Stimulated activated naive CD8-positive, alpha-beta T cell treated with anti-CD3 and anti-CD28 coated beads, Interleukin-15, Interleukin-2, amounts not matched to agents 100 U/mL and 50 U/mL, for 24 hours (primary cell): ENCODE measurements around the gene RGS11.
"Not testable (repeated sequence)": the region's sequence is repeated elsewhere in the genome, so short reads cannot be mapped to it uniquely, and the experiment has no call there.

Experiments
- ATAC-seq: fragments of 150-1000 bp; cut with Tn5 transposase; one replicate; pipeline ENCODE4 v1.10.0; 2021
- DNase-seq: peaks from one replicate; pipeline ENCODE4 v3.0.0; 2021

The RGS11 gene

DNA sequence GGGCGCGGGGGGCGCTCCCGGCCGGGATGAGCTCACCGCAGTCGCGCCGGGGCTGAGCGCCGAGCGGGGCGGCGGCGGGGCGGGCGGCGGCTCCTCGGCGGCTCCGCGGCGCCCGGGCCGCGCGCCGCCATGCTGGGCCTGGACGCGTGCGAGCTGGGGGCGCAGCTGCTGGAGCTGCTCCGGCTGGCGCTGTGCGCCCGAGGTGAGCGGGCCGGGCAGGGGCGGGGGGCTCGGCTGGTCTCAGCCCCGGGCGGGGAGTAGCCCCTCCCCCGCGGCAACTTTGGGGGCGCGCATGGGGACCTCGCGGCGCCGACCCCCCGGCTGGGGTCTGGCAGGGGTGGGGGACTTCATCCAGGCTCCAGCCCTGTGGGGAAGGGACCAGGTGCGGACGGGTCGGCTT is 4.8 kb upstream of the RGS11 start, which contains the start of gene ARHGDIG:
Gene ARHGDIG, plus strand, starts transcription at position 40 of the 400 bp plus-strand sequence. Its CDS starts 90 bp downstream, at position 130.
- ATAC-seq (no peak), DNase-seq (no peak)

DNA sequence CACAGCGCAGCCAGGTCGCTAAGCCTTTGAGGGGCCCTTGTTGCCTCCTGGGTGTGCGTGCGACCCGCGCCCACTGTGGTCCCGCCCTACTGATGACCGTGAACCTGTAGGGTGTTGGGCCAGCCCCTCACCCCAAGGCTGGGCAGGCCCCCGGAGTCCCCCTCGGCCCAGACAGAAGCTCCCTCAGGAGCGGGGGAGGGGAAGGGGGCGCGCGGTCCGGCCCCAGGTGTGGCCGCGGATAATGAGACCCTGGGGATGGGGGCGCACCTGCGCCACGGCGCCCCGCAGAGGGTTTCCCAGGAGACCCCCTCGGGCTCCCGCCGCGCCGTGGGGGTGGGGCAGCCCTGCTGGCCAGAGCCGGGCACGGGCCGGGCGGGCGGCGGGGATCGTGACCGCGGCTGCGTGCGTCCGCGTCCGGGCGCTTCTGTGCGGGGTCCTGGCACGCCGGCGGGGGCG is 4.3 kb upstream of the RGS11 start:
- DNase-seq: no peak
- no peak for ATAC-seq

DNA sequence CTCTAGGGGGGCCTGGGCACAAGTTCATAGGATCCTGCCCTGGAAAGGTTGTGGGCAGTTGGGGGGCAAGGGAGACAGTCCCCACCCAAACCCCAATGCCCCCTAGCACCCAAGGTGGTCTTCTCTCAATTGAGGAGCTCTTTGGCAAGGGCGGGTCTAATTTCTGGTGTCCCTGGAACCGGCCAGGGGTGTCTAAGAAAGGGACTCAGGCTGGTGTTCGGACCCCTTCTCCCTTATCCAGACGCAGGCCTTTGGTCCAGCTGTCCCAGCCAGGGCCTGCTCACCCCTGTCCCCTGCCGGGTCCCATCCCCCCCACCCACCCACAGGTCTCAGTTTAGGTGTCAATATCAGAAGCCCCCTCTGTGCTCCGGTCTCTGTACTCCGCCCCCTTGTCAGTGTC is 3.8 kb upstream of the RGS11 start:
- ATAC-seq (no peak), DNase-seq (no peak)

DNA sequence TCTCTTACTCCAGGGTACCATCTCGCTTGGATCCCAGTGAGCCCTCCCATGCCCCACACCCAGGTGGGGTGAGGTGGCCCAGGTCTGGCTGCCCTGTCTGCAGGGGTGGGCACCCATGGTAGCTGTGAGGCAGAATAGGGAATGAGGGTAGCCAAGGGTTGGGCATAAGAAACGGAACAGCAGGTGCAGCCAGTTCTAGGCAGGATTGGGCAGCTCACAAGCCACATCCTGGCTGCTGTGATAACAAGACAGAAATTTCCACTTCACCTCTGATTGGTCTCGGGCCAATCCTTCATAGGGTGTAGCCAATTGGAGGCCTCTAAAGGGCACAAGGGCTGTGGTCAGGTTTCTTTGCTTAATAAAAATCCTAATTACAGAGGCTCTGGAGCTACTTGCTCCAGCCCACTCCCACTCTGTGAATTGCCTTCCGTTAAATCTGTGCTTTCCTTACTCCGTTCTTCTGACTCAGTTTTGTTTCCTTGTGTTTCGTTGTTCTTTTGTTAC is 3.2 kb upstream of the RGS11 start:
- peak; percentile 66 for ATAC-seq
- DNase-seq: peak; percentile 29

DNA sequence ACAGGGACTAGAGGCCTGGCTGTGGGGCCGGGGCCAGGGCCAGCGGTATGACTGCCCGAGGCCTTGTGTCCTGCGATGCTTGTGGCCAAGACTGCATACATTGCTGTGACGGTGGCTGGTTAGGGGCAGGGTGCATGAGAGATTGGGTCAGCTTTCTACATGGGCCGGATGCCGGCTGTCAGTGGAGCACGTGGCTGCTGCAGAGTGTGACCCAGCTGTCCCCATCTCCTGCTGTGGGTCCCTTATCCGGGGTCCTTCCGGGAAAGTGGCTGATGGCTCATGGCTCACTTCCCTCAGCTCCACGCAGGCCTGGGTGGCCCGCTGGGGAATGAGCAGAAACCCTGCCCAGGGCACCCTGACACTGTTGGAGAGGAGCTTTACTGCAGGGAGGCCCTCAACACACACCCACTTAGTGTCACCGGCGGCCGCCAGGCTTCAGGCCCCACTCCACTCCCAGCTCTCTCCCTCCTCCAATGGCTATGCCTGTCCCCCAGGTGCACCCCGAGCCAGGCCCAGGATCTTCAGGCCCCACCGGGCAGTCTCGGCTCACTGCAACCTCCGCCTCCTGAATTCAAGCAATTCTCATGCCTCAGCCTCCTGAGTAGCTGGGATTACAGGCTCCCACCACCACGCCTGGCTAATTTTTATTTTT is 808 bp upstream of the RGS11 start:
- DNase-seq (no peak), ATAC-seq (no peak)

DNA sequence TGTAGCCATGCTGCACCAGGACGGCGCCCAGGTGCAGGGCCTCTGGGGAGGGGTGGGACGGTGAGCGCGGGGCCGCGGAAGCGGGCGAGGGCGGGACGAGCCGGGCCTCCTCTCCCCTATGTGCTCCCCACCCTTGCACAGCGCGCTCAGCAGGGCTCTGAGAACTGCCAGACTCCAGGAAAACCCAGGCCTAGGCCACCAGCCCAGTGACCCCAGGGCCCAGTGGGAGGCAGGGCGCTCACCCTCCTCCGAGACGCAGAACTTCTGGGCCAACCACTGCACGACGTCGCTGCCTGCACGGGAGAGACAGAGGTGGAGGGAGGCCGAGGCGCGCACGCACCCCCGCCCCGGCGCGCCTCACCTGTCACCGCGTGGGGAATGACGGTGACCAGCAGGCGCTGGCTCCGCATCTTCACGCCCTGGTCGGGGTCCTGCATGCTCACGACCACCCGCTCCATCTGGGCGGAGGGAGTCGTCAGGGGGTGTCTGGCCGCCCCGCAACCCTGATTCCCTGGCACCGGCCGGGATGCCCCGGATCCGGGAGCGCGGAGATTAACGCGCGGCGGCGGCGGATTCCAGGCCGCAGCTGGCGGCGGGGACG is 603 bp downstream of the RGS11 start:
- DNase-seq: peak; percentile 21
- peak; percentile 11 for ATAC-seq

DNA sequence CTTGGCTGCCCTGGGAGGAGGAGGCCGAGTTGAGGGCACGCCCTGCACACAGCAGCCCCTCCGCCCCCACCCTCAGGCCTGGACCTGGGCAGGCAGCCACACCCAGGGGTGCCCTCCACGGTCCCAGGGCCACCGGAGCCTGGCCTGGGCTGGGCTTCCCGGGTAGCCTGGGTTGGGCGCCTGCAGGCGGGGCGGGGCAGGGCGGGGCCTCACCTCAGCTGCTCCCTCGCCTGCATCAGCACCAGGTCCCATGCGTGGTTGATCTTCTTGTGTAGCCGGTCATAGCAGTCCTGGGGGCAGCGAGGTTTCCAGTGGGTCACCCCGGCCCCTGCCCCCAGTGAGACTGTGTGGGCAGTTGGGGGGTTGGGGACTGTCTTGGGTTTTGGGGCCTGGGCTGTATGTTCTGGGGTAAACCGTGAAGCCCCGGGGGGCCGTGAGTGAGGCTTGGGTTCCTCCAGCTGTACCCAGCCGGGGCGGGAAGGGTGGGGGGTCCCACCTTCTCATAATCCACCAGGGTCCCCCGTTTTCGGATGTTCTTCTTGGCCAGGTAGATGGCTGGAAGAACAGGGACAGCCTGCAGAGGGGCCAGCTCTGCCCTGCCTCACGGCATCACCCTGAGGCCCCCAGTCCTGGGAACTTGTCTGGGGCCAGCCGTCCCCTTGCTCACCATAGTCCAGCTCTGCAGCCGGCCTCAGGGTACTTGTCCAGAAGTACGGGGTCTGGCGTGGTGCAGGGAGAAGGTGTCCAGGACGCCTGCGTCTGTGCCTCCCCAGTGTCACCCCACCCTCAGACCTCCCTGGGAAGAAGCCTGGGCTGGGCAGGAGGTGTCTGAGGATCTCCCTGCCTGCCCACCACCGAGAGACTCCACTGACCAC is 2.0 kb downstream of the RGS11 start:
- ATAC-seq: peak; percentile 7
- DNase-seq: no peak

DNA sequence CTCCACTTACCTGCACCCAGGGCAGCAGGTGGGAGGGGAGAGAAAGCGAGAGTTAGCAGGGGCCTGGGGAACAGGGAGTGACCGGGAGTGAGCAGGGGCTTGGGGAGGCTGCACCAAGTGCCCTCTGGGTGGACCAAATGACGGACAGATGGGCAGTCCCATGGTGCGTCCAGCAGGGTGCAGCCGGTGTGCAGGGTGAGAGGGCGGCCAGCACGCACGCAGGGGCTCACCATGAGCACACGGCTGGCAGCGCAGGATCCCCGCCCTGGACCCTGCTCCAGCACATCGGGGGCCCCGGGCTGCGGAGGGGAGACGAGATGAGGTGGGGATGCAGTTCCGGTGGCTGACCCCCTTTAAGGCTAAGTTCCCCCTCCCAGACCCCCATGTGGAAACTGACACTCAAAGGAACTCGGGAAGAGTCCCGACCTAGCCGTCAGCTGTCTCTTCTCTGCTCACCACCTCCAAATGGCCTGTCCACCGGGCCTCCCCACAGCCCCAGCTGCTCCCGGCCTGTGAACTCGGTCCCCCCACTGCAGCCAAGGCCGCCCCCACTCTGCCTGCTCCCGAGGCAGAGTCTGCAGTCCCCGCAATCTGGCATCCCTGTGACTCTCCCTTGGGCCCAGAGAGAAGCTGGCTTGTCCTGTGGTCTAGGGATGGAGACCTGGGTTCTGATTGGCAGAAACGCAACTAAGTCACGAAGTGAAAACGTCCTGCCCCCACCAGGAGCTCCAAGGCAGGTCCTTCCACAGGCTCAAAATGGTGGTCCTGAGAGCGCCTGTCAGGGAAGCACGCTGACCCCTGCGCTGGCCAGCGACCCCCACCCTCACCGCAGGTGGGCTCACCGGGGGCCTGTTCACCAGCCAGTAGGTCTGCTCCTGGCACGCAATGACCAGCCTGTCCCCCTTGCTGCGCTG is 2.9 kb downstream of the RGS11 start:
- DNase-seq (no peak), ATAC-seq (peak; percentile 4)

DNA sequence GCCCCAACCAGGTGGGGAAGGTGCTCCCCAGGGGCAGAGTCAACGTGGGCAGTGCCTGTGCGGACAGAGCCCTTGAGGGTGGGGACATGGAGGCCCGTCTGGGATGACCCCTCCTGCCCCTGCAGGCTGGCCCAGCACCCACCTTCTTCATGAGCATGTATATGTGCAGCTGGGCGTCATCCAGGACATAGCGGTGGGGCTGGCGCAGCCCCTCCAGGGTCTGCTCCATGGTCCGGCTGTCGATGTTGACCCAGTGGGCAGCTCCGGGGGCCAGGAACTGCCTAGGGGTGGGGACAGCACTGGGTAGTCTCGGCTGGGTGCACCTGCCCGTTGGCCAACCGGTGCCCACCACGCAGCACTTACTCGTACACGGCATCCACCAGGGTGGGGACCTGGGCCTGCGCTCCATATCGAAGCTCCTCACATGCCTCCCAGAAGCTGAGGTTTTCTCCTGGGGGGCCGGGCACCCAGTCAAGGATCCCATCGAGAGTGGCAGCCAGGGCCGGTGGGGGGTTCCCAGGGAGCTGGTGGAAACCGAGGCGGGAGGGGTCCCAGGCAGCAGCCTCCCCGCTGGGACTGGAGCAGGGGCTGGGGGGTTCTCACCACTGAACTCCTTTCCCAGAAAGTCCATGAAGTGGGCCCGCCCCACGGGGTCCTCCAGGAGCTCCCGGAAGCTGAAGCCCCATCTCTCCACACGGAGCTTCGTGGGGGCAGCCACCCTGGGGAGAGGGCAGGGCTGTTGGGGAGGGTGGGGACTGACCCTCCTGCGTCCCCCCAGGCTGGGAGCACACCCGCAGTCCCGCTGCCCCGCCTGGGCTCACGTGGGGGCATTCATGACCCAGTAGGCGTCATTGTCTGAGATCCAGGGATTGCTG is 5.1 kb downstream of the RGS11 start:
- DNase-seq: no peak
- no peak for ATAC-seq

DNA sequence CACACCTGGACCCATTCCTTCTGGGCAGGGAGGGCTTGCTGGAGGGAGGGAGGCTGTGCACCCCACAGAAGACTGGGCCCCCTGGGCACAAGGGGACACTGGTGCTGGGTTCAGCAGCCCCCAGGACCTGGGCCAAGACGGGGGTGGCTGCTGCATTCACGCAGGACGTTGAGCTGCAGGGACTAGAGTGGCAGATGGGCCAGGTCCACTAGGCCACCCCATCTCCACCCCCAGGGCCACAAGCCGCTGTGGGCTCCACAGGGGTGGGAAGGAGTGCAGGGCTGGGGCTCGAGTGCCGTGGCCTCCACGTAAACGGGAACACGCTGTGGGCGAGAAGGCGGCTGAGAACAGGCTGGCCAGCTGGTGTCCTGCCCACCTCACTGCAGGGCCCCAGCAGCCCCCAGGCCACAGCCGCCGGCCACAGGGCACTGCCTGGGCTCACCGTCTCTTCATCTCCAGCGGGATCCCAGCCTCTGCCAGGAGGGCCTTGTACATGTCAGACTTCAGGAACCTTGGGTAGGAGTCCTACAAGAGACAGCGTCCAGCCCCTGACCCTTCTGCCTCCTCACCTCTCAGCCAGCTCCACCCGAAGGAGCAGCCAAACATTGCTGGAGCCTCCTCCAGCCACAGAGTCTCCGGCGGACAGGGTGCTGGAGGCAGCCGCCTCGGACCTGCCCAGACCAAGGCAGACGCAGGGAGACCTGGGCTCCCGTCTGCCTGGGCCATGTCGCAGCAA is 6.5 kb downstream of the RGS11 start:
- DNase-seq (no peak), ATAC-seq (no peak)

DNA sequence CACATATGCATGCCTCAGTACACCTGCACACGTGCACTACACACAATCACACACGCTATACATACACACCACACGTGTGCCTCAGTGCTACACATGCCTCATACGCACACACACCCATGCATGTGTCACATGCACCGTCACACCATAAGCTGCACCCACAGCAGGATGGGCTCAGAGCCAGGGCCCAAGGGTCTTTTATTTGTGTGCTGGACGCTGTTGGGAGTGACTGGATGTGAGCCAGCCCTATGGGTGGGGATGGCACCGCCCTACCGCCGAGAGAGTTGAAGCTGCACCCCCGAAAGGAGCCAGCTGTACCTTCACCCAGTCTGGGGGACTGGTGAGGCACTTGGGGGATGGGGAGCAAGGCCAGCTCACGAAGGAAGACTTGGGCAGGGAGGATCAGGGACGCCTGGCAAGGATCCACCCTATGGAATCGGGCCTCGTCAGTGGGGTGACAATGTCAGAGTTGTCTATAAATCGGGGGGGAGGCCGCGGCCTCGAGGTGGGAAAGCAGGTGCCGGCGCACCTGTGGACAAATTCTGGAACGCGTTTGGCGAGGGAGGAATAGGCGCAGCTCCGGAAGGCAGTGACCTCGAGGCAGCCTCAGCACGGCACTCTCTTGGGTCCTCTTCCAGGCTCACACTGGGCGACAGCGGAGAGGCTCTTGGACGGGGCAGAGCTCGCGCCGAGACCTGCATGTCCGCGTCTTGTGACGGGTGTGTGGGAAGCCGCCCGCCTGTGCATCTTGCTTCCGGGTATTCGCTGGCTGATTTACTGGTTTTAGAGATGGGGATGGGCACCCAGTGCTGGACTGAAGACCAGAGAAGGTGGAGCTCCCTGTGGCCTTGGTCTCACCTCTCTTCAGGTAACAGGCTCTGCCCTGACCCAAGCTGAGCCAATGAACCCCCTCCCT is 7.3 kb downstream of the RGS11 start:
- DNase-seq (no peak), ATAC-seq (no peak)

DNA sequence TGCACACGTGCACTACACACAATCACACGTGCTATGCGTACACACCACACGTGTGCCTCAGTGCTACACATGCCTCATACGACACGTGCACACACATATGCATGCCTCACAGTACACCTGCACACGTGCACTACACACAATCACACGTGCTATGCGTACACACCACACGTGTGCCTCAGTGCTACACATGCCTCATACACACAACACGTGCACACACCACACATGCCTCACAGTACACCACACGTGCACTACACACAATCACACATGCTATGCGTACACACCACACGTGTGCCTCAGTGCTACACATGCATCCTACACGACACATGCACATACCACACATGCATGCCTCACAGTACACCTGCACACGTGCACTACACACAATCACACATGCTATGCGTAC is 8.2 kb downstream of the RGS11 start:
- not testable (repeated sequence) for ATAC-seq, DNase-seq

DNA sequence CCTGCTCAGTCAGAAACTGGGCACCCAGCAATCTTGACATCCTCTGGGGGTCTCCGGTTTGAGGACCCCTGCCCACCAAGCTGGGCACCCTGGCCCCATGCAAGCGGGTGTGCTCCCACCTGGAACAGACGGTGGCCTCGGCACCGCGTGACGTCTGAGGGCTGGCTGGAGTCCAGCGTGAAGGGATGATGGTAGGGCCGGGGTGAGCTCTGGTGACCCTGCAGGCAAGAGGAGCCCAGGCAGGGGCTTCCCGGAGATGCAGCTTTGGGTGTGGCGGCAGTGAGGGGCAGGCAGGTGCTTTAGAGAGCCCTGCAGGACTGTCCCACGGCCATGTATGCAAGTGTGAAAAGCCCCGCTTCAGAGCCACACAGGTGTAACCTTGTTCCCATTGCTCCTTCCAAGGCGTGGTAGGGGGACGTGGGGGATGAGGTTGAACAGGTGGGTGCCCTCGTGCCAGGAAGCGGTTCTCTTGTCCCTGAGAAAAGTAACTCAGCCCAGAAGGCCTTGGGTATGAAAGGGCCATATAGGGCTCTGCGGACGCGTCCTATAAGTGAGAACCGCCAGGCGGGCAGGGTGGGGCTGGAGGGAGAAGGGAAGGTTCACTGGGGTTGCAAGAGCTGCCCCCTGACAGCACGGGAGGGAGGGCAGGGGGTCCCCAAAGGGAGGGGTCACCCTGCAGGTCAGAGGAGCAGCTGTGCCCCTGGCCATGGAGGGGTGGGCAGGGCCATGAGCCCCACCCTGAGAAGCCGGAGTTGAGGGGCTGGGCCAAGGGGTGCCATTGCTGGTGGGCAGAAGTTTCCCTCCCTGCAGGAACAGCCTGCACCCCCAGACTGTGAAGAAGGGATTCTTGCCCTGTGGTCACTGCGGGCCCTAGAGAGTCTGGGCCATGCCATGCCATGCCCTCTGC is 9.2 kb downstream of the RGS11 start:
- no peak for ATAC-seq
- no peak for DNase-seq

DNA sequence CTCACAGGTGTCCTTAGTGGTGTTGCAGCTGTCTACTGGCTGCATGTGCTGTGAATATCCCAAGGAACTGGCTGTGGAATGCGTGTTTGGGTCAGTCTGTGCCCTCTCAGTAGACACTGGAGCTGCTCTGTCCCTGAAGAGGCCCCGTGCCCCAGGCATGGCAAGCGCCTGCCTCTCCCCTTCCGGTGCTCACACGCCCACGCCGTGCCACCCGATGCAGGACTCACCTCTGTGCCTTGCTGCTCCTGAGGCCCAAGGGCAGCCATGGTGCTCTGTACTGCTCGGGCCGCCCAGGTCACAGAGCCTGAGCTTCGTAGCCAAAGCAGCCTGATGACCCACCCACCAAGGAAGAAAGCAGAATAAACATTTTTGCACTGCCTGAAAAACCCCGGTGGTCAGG is 10.0 kb downstream of the RGS11 start:
- DNase-seq: no peak
- ATAC-seq: no peak

DNA sequence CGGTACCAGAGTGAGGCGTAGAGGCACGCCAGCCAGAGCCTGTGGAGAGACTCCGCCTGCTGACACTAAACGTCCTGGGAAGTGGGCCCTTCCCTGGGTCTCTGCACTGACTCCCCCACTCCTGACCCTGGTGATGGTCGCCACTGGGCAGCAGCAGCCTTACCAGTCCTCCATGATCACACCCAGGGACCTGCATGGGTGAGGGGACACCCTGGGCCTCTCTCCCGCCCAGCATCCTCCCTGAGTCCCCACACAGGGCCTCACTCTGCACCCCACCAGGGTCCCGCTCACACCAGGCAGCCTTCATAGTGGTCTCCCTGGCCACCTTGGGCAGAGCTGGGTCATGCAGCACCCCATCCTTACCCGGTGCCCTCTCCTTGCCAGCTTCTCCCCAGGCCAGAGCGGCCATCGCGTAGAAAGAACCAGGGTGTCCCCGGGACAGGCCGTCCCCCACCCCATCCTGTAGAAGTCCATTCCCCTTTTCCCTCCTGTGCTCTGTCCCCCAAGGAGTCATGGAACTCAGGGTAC is 10.7 kb downstream of the RGS11 start:
- no peak for DNase-seq
- ATAC-seq: no peak

DNA sequence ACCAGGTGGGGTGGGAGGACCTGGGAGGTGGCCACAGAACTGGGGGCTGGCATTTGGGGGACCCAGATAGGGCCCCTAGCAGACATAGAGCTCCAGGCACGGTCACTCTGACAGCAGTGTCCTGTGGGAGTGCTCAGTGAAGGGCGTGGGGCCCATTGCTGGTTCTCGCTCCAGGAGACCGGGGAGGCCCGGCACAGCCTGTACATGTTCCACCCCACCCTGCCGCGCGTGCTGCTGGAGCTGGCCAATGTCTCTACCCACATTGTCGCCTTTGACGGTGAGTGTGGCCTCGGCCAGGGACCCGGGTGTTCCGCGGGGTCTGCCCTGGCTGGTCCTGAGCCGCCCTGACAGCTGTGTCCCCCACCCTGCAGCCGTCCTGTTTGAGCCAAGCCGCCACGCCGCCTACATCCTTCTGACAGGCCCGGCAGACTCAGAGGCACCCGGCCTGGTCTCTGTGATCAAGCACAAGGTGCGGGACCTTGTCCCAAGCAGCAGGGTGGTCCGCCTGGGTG is 11.2 kb downstream of the RGS11 start:
- ATAC-seq: no peak
- DNase-seq: no peak

DNA sequence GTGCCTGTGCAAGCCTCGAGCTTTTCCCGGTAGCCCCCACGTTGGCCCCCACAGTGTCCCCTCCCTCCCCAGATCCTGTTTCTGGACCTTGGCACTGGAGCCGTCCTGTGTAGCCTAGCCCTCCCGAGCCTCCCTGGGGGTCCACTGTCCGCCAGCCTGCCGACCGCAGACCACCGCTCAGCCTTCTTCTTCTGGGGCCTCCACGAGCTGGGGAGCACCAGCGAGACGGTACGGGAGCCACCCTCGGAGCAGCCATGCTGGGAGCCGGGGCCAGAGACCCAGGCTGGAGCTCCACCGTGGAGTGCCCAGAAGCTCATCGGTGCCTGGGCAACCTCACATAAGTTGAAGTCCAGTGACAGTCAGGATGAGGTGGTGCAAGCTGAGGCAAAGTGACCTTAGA is 11.8 kb downstream of the RGS11 start:
- ATAC-seq: no peak

More for the DNA sequence above, 11.8 kb downstream of the RGS11 start:
- DNase-seq: no peak
